ENCODE measurements around the gene PRPH. TPM values are rescaled to one million over a fixed set of nuclear protein-coding genes. Genes with fewer than 3 reads are reported as not detected.
"Not testable (repeated sequence)": the region's sequence is repeated elsewhere in the genome, so short reads cannot be mapped to it uniquely, and the experiment has no call there.

PRPH gene
- total RNA-seq, 2 experiments from 2014 or later, result not detected

DNA sequence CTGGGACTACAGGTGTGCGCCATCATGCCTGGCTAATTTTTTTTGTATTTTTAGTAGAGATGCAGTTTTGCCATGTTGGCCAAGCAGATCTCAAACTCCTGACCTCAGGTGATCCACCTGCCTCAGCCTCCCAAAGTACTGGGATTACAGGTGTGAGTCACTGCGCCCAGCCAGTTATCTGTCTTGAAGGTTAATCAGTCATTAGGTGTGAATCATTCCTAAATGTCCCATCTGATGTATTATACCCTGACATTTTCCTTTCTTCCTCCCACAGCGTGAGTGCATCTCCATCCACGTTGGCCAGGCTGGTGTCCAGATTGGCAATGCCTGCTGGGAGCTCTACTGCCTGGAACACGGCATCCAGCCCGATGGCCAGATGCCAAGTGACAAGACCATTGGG is 25.8 kb upstream of the PRPH start:
- not testable (repeated sequence) for H3K9me3 Mint-ChIP-seq, DNase-seq, H3K4me3 Mint-ChIP-seq, H3K27me3 Mint-ChIP-seq, H3K27ac Mint-ChIP-seq
- peaks cover 32% of the 10 kb centered on the region for H3K4me1 Mint-ChIP-seq
- peaks cover 60% of the 10 kb centered on the region for H3K36me3 Mint-ChIP-seq

DNA sequence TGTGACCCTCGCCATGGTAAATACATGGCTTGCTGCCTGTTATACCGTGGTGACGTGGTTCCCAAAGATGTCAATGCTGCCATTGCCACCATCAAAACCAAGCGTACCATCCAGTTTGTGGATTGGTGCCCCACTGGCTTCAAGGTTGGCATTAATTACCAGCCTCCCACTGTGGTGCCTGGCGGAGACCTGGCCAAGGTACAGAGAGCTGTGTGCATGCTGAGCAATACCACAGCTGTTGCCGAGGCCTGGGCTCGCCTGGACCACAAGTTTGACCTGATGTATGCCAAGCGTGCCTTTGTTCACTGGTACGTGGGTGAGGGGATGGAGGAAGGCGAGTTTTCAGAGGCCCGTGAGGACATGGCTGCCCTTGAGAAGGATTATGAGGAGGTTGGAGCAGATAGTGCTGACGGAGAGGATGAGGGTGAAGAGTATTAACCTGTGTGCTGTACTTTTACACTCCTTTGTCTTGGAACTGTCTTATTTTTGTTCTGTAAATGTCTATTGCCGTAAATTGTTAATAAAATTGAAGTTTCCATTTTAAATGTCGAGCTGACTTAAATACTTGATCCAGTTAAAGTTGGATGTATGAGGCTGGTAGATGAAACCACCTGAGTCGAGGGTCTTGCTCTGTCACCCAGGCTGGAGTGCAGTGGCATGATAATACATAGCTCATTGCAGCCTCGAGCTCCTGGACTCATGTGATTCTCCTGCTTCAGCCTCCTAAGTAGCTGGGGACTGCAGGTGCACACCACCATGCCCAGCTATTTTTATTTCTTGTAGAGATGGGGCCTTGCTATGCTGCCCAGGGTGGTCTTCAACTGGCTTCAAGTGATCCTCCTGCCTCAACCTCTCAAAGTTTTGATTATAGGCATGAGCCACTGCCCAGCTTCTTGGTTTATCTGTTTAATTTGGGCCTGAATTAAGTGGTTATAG is 21.9 kb upstream of the PRPH start:
- Mint-ChIP-seq H3K27me3 (no peaks in the 10 kb centered on the region), H3K36me3 (peaks cover 36% of the 10 kb centered on the region), H3K4me1 (peaks cover 13% of the 10 kb centered on the region), H3K4me3 (no peak overlapping the region), H3K9me3 (no peaks in the 10 kb centered on the region), H3K27ac (no peak overlapping the region)
- no peak for DNase-seq

DNA sequence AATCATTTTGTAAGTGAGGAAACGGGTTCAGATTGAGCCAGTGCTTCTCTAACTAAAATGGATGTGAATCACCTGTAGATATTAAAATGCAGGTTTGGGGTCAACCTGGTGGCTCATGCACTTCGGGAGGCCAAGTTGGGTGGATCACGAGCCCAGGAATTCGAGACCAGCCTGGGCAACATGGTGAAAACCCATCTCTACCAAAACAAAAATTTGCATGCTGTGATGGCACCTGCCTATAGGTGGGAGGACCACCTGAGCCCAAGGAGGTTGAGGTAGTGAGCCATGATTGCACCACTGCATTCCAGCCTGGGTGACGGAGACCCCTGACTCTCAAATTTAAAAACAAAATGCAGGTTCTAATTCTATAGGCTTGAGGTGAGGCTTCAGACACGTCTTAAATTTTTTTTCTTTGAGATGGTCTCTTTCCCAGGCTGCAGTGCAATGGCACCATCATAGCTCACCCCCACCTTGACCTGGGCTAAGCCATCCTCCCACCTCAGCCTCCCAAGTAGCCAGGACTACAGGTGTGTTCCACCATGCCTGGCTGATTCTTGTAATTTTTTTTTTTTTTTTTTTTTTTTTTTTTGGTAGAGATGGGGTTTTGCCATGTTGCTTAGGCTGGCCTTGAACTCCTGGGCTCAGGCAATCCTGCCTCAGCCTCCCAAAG is 21.1 kb upstream of the PRPH start:
- DNase-seq, result no peak
- Mint-ChIP-seq H3K4me1 (peaks cover 8% of the 10 kb centered on the region), H3K36me3 (peaks cover 31% of the 10 kb centered on the region), H3K9me3 (no peaks in the 10 kb centered on the region), H3K4me3 (no peak overlapping the region), H3K27me3 (no peaks in the 10 kb centered on the region), H3K27ac (no peak overlapping the region)

DNA sequence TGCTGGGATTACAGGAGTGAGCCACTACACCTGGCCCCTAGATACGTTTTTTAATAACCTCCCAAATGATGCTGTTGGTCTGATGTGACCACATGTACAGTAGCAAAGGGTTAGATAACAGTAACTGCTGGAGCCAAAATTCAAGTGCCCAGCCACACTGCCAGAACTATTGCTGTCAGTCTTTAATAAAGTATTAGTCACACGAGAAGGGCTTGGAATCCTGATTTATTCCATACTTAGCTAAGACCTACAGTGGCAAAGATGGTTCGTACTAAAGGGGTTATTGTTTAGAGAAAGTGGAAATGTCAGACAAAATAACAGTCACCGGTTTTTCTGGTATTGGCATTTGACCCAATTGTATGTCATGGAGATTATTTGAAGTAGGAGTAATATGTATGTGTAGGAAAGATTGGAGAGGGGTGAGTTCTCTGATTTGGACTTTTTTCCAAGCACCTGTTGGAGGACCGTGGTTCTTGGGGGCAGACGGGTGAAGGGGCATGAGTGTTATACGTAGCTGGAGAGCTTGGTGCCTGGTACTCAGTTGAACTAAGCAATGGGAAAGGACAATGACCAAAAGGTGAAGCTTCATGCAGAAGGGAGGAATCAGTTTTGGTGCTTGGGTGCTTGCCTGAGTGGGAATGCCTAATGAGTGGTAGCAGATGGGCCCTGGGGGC is 20.4 kb upstream of the PRPH start:
- Mint-ChIP-seq H3K36me3 (peaks cover 25% of the 10 kb centered on the region), H3K9me3 (no peaks in the 10 kb centered on the region), H3K27me3 (no peaks in the 10 kb centered on the region), H3K4me1 (peaks cover 8% of the 10 kb centered on the region), H3K4me3 (no peak overlapping the region), H3K27ac (no peak overlapping the region)
- DNase-seq, result no peak

DNA sequence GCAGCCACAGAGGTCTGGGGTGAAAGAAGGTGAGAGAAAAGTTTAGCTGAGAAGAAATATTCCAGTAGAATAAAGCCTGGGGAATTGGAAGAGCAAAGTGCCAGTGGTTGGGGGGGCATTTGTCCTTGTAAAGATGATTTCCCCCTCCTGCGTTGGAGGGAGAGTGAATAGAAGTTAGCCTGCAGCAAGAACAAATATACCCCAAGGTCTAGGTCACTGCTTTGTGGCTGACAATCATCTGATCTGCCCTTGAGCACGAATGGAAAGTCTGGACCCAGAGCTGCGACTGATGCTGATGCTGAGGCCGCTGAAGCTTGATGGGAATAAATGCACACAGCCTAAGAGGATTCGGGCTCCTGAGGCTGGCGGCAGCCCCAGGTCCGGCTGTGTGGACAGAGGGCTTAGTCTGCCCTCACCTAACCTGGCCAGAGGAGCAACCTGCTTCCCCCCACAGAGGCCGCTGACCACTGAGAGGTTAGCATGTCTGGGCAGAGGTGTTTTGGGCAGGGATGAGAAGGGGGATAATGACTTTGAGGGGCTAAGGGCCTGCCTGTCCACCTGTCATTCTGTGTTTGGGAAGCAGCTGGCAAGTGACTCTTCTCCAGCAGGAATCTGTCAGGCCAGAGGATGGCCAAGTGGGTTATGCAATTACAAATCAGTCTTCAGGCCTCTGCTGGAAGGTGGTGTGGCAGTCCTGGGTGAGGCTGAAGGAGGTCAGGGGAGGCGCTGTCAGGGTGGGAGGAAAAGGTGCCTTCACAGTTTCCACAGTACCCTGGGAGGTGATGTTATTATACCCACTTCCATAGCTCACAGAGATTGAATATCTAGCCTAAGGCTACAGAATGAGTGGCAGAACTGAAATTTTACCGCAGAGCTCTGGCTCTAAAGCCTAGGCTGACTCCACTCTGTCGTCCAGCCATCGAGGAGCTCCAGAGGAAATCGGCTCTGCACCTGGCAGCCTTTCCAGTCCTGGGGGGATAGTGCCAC is 18.4 kb upstream of the PRPH start:
- H3K27ac Mint-ChIP-seq, result no peak overlapping the region

DNA sequence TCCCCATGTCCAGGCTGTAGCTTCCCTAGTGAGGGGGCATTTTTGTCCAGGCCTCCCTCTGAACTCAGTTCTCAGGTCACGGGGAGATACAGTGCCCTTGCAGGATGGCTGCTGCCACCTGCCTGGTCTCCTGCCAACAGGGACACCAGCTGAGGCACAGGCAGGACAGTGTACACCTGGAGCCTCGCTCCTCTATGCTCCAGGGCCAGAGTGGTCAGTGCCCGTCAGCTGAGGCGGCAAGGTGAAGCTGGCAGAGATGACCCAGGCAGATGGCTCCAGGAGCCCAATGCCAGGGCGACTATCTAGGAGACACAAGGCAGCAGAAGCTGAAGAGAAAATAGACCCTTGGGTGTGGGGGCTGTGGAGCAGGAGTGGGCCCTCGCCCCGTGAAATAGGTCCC is 17.5 kb upstream of the PRPH start:
- H3K36me3 Mint-ChIP-seq, result peaks cover 9% of the 10 kb centered on the region
- H3K4me3 Mint-ChIP-seq, result no peak overlapping the region
- peaks cover 2% of the 10 kb centered on the region for H3K4me1 Mint-ChIP-seq

More for the DNA sequence above, 18.4 kb upstream of the PRPH start:
- Mint-ChIP-seq H3K4me3 (no peak overlapping the region), H3K4me1 (peaks cover 2% of the 10 kb centered on the region), H3K9me3 (no peaks in the 10 kb centered on the region), H3K36me3 (peaks cover 9% of the 10 kb centered on the region), H3K27me3 (no peaks in the 10 kb centered on the region)
- no peak for DNase-seq

DNA sequence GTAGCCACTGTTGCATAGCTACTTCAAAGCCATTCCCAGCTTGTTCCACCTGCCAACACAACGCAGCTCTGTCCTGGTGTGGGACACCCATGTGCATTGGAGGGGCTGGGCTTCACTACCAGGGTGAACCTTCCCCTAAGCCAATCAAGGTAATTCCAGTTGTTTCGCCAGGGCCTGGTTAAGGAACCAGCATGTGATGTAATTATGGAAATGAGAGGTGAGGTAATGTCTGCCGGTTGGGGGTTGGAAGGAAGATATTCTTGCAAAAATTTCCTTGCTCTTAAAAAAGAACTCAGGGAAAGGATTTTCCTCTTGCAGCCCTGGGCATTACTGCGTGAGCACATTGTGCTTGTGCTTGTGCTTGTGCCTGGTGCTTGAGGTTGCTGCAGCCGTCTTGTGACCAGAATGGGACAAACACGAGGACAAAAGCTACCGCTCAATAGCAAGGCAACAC is 15.2 kb upstream of the PRPH start:
- Mint-ChIP-seq H3K36me3 (no peaks in the 10 kb centered on the region), H3K27ac (no peak overlapping the region), H3K4me1 (no peaks in the 10 kb centered on the region), H3K9me3 (no peaks in the 10 kb centered on the region), H3K4me3 (no peak overlapping the region), H3K27me3 (peaks cover 17% of the 10 kb centered on the region)
- DNase-seq, result no peak

More for the DNA sequence above, 17.5 kb upstream of the PRPH start:
- no peak for DNase-seq
- Mint-ChIP-seq H3K27ac (no peak overlapping the region), H3K27me3 (peaks cover 6% of the 10 kb centered on the region), H3K9me3 (no peaks in the 10 kb centered on the region)

DNA sequence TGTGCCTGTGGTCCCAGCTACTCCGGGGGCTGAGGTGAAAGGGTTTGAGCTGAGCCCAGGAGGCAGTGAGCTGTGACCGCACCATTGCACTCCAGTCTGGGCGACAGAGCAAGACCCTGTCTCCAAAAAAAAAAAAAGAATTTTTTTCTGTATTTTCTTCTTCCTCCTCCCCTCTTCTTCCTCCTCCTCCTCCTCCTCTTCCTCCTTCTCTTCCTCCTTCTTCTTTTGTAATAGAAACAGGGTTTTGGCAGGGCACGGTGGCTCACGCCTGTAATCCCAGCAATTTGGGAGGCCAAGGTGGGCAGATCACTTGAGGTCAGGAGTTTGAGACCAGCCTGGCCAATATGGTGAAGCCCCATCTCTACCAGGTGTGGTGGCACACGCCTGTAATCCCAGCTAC is 14.4 kb upstream of the PRPH start:
- not testable (repeated sequence) for H3K27ac Mint-ChIP-seq, H3K36me3 Mint-ChIP-seq, H3K9me3 Mint-ChIP-seq, H3K4me3 Mint-ChIP-seq, H3K4me1 Mint-ChIP-seq, DNase-seq
- H3K27me3 Mint-ChIP-seq, result peaks cover 17% of the 10 kb centered on the region

DNA sequence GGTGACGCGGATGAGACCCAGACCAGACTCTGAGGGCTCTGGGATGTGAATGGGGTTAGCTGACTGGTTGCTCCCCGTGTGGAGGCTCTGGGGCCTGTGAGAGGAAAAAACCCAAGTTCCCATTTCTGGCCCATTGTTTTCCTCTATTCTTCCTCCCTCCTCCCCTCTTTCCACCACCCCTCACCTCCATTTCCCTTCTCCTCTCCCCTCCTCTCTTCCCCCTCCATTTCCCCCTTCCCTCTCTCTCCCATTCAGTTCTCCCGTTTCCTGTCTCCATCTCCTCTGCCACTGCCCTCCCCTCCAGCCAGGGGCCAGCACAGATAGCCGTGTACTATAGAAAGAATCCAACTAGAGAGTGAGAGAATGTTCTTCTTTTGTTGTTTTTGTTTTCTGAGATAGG is 12.6 kb upstream of the PRPH start:
- no peak for DNase-seq

DNA sequence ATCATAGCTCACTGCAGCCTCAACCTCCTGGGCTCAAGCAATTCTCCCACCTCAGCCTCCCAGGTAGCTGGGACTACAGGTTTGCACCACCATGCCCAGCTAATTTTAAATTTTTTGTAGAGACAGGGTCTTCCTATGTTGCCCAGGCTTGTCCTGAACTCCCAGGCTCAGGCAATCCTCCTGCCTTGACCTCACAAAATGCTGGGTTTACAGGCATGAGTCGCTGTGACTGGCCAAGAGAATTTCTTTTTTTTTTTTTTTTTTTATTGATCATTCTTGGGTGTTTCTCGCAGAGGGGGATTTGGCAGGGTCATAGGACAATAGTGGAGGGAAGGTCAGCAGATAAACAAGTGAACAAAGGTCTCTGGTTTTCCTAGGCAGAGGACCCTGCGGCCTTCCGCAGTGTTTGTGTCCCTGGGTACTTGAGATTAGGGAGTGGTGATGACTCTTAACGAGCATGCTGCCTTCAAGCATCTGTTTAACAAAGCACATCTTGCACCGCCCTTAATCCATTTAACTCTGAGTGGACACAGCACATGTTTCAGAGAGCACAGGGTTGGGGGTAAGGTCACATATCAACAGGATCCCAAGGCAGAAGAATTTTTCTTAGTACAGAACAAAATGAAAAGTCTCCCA is 12.1 kb upstream of the PRPH start:
- not testable (repeated sequence) for H3K9me3 Mint-ChIP-seq, DNase-seq, H3K27ac Mint-ChIP-seq, H3K4me3 Mint-ChIP-seq, H3K4me1 Mint-ChIP-seq, H3K36me3 Mint-ChIP-seq
- H3K27me3 Mint-ChIP-seq, result peaks cover 29% of the 10 kb centered on the region

More for the DNA sequence above, 12.6 kb upstream of the PRPH start:
- Mint-ChIP-seq H3K9me3 (no peaks in the 10 kb centered on the region), H3K4me3 (no peak overlapping the region), H3K27ac (no peak overlapping the region), H3K4me1 (no peaks in the 10 kb centered on the region), H3K36me3 (no peaks in the 10 kb centered on the region), H3K27me3 (peaks cover 23% of the 10 kb centered on the region)

DNA sequence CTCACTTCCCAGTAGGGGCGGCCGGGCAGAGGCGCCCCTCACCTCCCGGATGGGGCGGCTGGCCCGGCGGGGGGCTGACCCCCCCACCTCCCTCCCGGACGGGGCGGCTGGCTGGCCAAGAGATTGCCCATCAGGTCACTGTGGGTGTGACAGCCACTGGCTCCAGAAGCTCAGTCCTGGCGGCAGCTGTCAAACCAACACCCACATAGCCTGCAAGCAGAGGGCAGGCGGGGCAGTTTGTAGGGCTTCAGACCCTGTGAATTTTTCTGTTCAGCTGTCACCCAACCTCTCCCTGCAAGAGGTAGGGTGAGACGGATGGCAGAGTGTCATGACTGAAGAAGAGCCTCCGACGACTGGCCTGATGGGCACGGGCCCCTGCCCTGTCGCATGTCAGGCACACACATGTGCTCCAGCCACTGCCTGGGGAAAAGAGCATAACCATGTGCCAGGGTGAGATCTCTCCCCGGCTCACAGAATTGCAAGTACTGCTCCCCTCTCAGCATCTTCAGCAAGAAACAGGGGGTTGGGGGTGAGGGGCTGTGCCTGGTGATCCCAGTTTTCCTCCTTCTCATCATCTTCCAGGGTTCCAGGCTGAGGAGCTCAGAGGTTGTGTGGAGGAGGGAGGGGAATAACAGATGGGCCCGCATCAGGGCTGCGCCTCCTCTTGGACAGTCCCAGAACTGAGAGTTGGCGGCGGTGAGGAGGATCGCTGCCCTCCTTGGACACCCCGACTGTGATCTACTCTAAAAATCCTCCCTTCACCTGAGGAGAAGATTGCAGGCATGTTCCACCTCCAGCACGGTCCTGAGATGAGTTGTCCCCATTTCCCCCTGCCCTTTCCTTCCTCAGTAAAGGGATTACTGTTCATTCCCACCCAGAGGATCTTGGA is 11.2 kb upstream of the PRPH start:
- Mint-ChIP-seq H3K4me1 (no peaks in the 10 kb centered on the region), H3K9me3 (no peaks in the 10 kb centered on the region), H3K27me3 (peaks cover 37% of the 10 kb centered on the region), H3K27ac (no peak overlapping the region), H3K4me3 (no peak overlapping the region), H3K36me3 (no peaks in the 10 kb centered on the region)
- DNase-seq, result no peak

DNA sequence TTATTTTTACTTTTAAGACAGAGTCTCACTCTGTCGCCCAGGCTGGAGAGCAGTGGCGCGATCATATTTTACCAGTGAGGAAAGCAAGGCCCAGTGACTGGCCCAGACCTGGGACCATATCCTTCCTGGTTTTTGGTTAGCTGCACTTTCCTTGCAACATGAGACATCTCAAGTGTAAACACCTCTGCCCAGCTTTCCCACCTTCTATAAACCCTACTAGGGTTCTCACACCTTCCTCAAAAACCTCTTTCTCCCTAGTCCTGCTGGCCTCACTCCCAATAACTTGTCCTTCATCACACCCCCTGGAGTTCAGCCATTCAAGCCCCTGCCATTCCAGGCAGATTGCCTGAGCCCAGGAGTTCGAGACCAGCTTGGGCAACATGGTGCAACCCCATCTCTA is 10.3 kb upstream of the PRPH start:
- Mint-ChIP-seq H3K27ac (no peak overlapping the region), H3K27me3 (peaks cover 37% of the 10 kb centered on the region), H3K9me3 (no peaks in the 10 kb centered on the region), H3K4me3 (no peak overlapping the region), H3K4me1 (no peaks in the 10 kb centered on the region), H3K36me3 (no peaks in the 10 kb centered on the region)
- DNase-seq, result no peak

DNA sequence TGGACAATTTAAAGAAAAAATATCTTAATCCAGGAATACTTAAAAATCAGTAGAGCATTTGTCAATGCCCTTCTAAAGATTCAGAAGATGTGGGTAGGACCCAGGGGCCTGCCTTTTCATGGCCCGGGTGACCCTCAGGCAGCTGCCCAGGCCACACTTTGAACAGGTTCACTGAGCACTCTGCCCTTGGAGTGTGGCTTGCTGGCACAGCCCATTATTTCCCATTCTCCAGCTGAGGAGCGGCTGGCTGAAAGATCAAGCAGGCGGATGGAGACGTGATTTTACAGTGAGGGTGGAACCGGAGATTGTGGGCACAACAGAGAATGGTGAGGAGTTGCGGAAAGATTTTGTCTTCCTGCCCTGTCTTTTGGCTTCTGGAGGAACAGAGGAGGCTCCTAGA is 7.1 kb upstream of the PRPH start:
- Mint-ChIP-seq H3K27ac (no peak overlapping the region), H3K4me3 (no peak overlapping the region), H3K36me3 (no peaks in the 10 kb centered on the region)

More for the DNA sequence above, 7.1 kb upstream of the PRPH start:
- Mint-ChIP-seq H3K9me3 (no peaks in the 10 kb centered on the region), H3K27me3 (peaks cover 34% of the 10 kb centered on the region), H3K4me1 (no peaks in the 10 kb centered on the region)
- no peak for DNase-seq
